Stimulated activated CD4-positive, alpha-beta T cell treated with anti-CD3 and anti-CD28 coated beads, Interleukin-2, amount 100 ng/mL, for 48 hours (primary cell): Measurements from ENCODE around the gene CORO2A.
A peak's percentile ranks its signal among the peaks of the same experiment; 100 is the strongest.
"Not testable (repeated sequence)": the region's sequence is repeated elsewhere in the genome, so short reads cannot be mapped to it uniquely, and the experiment has no call there.

Source experiments
- DNase-seq, 2 donors: peaks; one replicate each; pipeline ENCODE4 v3.0.0-alpha.2; 2020

CORO2A gene

GRCh38 chr9:98101416-98101815, 91.0 kb downstream of the CORO2A start:
- no peak for DNase-seq

DNA sequence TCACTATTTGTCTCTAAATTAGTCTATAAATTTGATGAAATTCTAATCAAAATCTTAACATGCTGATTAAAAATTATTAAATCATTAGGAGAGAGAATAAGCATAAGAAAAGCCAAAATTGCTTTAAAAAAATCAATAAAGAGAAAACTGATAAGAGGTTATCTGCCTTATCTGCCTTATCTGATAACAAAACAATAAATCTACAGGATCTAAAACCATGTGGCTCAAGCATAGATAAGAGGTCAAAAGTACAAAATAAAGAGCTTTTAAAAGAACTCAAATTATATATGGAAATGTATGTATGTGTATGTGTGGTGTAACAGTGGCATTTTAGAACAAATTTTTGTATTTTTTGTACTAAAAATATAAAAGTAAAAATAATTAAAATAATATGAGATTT, 92.0 kb downstream of the CORO2A start:
- DNase-seq, result no peak

DNA sequence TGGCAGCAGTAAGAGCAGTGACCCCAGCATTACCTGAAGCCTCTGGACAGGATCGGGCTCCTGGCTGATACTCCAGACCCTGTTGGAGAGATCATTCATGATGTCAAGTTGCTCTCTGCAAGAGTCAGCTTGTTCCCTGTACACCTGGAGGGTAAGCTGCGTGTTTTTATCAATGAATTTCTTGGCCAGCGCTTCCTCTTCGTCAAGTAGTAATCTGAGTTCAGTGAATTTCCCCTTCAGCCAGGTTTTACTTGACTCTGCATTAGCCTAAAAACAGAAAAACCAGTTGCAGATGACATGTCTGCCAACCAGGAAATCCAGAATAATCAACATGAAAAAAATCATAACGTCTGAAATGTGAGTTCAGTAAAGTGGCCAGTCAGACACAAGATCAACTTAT, 92.5 kb downstream of the CORO2A start:
- no peak for DNase-seq

- no peak for DNase-seq
These were observed 93.1 kb downstream of the CORO2A start for GRCh38 chr9:98099346-98099745.

DNA sequence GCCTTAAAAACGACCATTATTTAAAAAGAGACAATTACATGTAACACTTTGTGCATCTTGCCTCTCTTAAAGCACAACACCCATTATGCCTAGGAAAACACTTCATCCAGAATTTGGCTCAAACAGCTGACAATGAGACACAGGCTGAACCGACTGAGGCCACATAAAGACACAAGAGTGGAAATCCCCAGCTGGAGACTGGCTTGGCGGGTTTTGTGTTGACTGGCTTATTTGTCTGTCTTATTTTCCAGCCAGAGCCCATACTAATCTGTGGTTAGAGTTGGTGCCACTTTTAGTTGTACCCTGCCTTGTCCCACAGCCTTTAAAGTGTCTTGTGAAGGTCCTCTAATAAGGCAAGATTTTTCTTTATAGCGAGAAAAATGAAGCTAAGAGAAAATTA, 94.6 kb downstream of the CORO2A start:
- peak in 1 of 2 donors; percentile 31 for DNase-seq

- no peak for DNase-seq
These were observed 96.3 kb downstream of the CORO2A start for GRCh38 chr9:98096091-98096490.

DNA sequence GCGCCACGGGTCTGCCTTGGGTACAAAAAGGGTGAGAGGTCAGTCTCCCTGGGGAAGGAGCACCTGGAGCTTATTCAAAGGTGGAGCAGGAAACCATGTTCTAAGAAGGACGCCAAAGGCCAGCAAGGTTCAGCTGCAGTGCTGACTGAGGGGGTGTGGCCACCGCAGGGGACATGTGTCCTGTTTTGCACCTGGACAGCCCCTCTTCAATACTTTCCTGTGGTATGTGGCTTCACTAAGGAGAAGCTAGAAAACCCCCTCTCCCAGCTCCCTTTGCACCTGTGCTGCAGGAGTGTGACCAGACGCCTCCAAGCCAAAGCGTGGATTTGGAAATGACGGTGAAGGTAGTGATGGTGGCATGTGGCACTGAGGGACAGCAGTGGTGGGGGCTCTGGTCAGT, 97.0 kb downstream of the CORO2A start:
- DNase-seq, result no peak

- DNase-seq, result no peak
These were observed 97.6 kb downstream of the CORO2A start for GRCh38 chr9:98094851-98095250.

DNA sequence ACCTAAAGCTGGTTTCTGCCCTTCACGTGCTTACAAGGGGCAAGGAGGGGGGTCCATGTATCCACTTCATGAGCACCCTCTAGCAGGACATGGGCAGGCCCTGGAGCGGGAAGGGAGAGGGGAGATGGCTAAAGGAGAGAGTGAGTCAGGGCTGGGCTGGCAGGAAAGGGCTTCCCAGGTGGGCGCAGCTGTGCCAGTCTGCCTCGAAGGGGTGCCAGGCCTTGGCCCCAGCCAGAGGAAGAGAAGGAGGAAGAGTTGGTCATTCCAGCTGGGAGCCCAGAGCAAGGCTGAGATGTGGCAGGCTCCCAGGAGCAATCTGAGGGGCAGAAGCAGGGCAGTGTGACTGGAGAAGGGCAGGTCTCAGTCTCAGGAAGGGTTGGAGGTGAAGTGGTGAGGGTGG, 98.1 kb downstream of the CORO2A start:
- no peak for DNase-seq

GRCh38 chr9:98092613-98092931, 99.9 kb downstream of the CORO2A start:
- DNase-seq, result no peak

DNA sequence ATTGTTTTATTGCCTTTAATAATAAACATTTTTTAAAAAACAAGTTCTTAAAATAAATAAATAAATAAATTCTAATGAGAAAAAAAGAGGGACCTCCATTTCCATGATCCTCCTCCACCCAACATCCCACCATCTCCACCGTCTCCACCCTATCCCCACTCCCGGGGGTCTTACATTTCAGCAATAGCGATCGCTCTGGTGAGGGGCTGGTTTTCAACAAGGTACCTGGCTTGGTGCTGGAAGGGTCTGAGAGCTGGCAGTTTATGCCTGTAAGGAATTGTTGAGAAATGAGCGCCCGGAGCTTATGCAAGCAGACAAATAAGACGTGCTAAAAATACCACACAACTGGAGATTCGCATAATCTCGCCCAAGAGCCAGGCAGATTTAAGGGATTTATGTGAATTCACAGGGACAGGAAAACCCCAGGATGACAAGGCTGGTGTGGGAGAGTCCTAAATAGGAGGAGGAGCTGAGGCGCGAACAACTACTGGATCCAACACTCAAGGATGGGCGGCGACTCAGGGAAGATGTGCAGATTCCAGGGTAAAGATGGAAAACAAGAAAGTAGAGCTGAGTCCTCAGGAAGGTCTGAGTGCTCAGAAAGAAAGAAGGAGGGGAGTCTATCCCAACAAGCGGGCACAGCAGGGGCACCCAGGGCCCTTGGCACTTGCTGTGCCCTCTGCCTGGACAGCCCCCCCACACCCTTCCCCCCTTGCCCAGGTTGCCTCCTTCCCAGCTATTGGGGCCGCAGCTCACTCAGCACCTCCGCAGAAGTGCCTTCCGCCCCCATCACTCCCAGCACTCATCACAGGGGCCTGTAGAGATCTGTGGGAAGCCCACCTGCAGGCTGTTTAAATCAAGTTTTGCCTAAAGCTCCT, 100.5 kb downstream of the CORO2A start:
- no peak for DNase-seq

- not testable (repeated sequence) for DNase-seq
These were observed 101.8 kb downstream of the CORO2A start for GRCh38 chr9:98090674-98091073.

DNA sequence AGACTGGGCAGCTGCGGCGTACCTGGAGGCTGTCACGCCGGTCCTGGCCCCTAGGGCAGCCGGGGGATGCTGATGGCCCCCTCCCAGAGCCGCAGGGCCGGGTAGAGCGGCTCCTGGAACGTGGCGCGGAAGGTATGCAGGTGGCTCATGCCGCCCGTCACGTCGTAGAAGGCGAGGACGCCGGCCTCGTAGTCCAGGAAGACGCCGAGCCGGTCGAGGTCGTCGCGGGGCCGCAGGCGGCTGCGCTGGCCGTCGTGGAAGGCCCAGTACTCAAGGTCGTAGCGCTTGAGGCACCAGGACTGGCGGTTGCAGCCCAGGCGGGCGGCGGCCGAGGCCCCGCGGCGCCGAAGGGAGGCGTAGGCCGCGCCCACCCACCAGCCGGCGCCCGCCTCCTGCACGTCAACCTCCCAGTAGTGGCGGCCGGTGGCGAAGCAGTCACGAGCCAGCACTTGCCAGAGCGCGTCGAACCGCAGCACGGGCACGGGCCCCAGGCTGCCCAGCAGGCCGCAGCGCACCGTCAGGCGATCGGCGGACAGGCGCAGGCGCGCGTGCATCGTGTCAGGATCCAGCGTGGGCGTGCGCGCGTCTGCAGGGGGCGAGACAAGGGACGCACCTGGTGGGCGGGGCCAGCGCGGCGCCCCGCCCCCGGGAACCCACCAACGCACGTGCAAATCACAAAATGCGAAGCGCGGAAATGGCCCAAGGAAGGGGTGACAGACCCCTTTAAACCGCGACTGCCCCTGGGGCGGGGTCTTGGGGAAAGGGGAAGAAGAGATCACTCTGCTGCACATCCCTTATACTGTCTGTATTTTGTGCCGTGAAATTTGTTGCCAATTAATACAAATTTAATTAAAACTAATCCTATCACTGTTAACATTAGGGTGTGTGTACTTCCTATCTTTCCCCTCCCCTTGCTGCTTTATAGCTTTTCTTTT, 104.8 kb downstream of the CORO2A start:
- peak in 1 of 2 donors; percentile 38 for DNase-seq

GRCh38 chr9:98086461-98086860, 106.0 kb downstream of the CORO2A start:
- DNase-seq, result no peak

- no peak for DNase-seq
These were observed 106.5 kb downstream of the CORO2A start for GRCh38 chr9:98085944-98086343.

- no peak for DNase-seq
These were observed 107.4 kb downstream of the CORO2A start for GRCh38 chr9:98085058-98085457.

DNA sequence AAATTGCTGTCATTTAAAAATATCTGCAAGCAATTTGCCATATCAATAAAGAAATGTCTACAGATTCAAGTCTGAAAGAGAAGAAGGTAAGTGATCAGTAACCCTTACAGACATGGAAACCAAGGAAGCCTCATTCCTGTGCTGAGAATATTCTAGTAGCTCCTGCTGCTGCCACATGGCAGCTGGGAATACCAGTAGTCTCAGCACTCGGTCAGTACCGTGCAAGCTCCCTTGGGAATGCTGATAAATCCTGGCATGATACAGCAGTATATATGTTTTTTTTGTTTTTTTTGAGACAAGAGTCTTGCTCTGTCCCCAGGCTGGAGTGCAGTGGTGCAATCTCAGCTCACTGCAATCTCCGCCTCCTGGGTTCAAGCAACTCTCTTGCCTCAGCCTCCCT, 108.0 kb downstream of the CORO2A start:
- DNase-seq, result no peak

GRCh38 chr9:98083566-98084183, 108.8 kb downstream of the CORO2A start:
- no peak for DNase-seq

DNA sequence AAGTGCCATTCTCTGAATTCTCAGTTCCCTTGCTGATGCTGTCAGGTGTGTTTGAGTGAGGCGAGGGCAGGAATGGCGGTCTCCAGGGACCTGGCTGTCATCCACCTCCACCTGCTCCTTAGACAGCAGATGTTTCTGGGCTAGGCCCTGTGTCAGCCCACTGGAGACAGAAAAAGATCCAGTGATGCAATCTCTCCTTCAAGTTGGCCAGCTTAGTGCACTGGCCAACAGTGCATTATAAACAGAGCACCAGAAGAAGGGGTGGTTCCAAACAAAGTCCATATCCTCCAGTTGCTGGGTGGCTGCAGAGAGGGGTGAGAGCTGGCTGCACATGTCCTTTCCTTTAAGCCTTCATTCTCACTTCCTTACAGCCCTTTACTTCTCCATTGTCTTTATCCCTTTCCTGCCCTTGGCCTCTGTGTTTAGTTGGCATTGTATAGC, 109.4 kb downstream of the CORO2A start:
- DNase-seq, result no peak

- DNase-seq, result peak in 1 of 2 donors; percentile 27
These were observed 110.8 kb downstream of the CORO2A start for GRCh38 chr9:98081477-98082219.

GRCh38 chr9:98080780-98081179, 111.7 kb downstream of the CORO2A start:
- no peak for DNase-seq

- DNase-seq, result no peak
These were observed 112.1 kb downstream of the CORO2A start for GRCh38 chr9:98080326-98080725.

DNA sequence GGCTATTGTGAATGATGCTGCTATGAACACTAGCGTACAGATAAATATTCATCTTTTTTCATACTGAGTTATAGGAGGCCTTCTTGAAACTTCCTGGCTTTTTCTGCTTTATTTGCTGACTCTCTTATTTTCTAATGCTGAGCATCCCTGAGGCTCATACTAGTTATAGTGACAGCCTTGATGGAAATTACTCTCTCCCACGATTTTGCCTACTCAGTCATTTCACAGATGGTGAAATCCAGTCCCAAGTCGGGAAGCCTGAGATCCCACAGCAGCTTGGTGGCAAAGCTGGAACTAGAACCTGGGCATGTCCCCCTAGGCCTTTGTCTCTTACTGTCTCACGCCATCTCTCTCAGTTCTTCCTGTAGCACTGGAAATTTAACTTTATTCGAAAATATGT, 113.5 kb downstream of the CORO2A start:
- no peak for DNase-seq
